ENCODE data around the gene LYPD6.

LYPD6 gene

GRCh38 chr2:149409506-149409905, 79.1 kb downstream of the LYPD6 start:
- DNase-seq (ENCODE audit: low read depth in 2 of 2), result no peak

- DNase-seq (ENCODE audit: low read depth in 2 of 2), result no peak
These were observed 80.5 kb downstream of the LYPD6 start for GRCh38 chr2:149410701-149411484.

GRCh38 chr2:149413487-149413886, 83.1 kb downstream of the LYPD6 start:
- no peak for DNase-seq (ENCODE audit: low read depth in 2 of 2)

- no peak for DNase-seq (ENCODE audit: low read depth in 2 of 2)
These were observed 84.7 kb downstream of the LYPD6 start for GRCh38 chr2:149415086-149415485.

DNA sequence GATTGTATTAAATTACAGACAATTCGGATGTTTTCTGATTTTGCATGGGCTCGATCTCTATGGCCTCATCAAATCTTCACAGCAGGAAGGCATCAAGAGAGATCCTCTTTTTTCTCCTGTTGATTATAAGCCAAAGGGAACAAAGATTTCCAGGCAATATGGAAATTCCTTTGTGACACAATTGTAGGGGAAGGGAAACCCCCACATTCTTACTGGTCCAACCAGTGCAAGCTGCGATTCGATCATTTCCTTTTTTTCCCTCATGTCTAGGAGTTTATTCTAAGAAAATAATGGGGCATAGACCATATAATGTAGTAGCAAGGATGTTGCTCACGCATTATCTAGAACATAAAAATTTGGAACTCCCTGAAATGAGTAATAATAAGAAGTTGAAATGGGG, 87.7 kb downstream of the LYPD6 start:
- no peak for DNase-seq (ENCODE audit: low read depth in 2 of 2)

- no peak for DNase-seq (ENCODE audit: low read depth in 2 of 2)
These were observed 89.9 kb downstream of the LYPD6 start for GRCh38 chr2:149420053-149420963.

GRCh38 chr2:149421791-149422190, 91.4 kb downstream of the LYPD6 start:
- no peak for DNase-seq (ENCODE audit: low read depth in 2 of 2)

- no peak for DNase-seq (ENCODE audit: low read depth in 2 of 2)
These were observed 92.1 kb downstream of the LYPD6 start for GRCh38 chr2:149422337-149422990.

DNA sequence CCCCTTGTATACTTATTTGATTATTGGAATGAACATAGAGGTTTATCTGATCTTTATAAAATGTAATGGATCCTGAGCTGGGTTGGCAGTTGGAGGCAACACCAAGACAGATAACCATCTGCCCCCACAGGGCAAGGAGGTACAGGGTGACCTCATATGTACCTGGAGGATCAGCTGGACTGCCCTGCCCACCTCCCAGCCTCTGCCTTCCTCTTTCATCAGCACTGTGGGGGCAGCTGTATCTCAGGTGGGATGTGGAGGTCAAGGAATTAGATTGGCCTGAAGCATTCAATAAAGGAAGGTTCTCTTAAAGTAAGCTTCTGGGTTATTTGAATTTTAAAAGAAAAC, 92.6 kb downstream of the LYPD6 start:
- DNase-seq (ENCODE audit: low read depth in 2 of 2), result no peak

DNA sequence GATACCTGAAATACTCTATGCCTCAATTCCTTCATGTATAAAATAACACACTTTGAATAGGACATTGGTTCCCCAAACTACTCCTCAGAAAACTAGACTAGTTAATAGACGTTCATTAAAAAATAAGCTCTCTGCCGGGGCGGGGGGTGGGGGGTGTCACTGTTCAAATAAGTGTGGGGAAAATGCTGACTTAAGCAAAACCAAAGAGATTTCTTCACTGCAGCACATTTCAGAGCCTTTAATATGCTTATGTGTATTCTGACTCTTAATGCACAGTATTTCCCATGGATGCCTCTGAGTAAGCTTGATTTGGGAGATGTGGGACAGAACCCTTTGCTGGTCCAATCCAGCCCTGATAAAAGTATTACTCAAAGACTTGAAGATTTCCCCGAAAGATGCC, 93.2 kb downstream of the LYPD6 start:
- no peak for DNase-seq (ENCODE audit: low read depth in 2 of 2)

- no peak for DNase-seq (ENCODE audit: low read depth in 2 of 2)
These were observed 97.0 kb downstream of the LYPD6 start for GRCh38 chr2:149427387-149427786.

DNA sequence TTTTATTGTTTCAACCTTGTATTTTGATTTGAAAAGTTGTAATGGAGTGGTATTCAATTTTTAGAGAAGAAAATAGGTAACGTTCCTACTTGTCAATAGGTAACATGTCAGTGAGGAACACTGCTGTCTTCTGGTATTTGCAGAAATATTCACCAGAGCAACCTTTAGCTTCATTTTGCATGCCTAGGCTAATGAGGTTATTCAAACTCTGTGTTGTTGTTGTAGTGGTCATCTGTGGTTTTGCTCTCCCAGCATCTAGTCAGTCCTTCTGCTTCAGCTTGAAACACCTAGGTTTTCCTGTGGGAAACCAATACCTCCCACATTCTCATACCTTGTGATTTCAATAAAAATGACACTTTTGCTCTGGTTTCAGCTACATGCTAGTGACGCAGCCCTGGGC, 98.4 kb downstream of the LYPD6 start:
- no peak for DNase-seq (ENCODE audit: low read depth in 2 of 2)

- no peak for DNase-seq (ENCODE audit: low read depth in 2 of 2)
These were observed 100.7 kb downstream of the LYPD6 start for GRCh38 chr2:149430743-149431736.

- DNase-seq (ENCODE audit: low read depth in 2 of 2), result no peak
These were observed 108.1 kb downstream of the LYPD6 start for GRCh38 chr2:149438330-149438960.

GRCh38 chr2:149441255-149441654, 110.9 kb downstream of the LYPD6 start:
- no peak for DNase-seq (ENCODE audit: low read depth in 2 of 2)

DNA sequence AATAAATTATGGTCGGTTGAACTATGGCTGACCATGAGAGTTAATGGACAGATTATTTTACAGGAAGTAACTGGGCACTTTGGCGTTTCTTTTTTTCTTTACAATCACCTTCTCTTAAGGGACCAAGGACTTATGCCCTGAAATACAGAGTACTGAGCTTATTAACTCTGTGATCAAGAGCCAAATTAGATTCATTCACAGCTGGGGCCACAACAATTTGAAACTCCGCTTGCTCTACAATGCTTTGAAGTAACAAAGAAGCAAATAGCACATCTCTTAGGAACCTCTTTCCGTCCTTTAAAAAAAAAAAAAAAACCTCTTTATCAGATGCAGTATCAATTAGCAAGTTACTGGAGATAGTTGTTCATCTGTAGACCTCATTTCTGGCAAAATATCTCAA, 112.0 kb downstream of the LYPD6 start:
- no peak for DNase-seq (ENCODE audit: low read depth in 2 of 2)

GRCh38 chr2:149443150-149443549, 112.8 kb downstream of the LYPD6 start:
- DNase-seq (ENCODE audit: low read depth in 2 of 2), result no peak

GRCh38 chr2:149446748-149447147, 116.4 kb downstream of the LYPD6 start:
- no peak for DNase-seq (ENCODE audit: low read depth in 2 of 2)

- no peak for DNase-seq (ENCODE audit: low read depth in 2 of 2)
These were observed 117.9 kb downstream of the LYPD6 start for GRCh38 chr2:149448315-149448714.

GRCh38 chr2:149449017-149449416, 118.6 kb downstream of the LYPD6 start:
- DNase-seq (ENCODE audit: low read depth in 2 of 2), result no peak

All from stimulated activated CD4-positive, alpha-beta T cell treated with anti-CD3 and anti-CD28 coated beads, Interleukin-1b, Interleukin-23, amount 100 ng/mL, for 4 hours (primary cell).